ENCODE data around the gene MVB12B.

Gene MVB12B

DNA sequence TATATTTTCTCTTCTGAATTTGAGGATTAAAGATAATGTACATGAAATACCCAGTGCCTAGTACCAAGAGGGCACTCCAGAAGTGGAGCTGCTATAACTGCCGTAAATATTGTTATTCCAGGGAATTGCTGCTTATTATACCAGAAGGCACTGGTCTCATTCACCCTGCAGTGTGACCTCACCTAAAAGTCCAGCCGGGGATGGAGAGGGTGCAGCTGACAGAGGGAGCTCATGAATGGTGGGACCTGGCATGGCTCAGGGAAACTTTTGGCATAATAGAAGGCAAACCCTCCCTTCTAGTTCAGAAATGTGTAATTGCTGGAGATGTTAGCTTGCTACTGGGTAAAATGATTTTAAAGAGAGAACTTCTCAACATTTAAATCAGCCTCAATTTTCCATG lies 108.5 kb downstream of the MVB12B start:
- DNase-seq, result no peak

DNA sequence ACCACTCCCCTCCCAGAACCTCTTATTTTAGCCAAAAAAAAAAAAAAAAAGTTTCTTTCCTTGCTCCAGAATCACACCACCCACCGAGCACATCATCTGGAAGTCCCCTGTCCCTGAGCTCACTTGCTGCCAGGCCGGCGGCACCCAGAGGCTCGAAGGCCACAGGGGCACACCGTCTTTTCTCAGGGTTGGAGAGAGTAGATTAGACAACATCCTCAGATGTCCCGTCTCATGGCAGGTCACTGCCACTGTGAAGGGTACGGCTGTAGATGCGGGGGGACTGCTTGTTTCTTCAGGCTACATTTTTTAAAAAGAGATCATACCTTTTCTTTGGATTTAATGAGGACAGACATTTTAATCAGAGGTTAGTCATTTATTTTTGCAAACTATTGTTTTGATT lies 109.0 kb downstream of the MVB12B start:
- no peak for DNase-seq

DNA sequence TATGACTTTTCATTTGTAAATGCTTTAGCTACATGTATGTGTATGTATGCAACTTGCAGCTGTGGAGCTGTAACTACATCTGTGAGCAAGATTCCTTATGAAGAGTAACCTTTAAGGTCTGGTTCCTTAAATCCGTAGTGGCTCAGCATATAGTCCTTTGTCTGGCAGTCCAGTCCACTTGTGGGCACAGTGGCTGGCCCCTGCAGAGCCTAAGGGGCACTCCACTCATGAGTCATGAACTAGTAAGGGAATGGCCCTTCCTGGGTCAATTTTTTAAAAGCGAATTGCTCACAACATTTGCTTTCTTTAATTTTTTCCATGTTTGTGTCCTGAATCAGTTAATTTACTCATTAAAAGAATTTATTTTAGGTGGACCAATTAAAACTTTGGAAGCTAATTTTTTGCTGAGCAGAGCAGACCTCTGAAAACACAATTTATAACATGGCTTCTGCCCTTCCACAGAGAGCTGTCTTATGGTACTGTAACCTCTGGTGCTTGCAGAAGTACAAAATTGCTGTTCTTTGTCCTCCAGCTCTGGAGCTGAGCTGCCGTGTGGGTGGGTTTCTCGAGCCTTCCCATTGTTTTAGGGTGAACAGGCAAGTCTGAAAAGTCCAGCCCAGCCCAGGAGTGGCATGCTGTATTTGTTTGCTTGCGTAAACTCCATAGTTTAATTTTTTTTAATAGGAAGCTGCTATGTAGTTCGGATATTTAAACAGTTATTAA lies 110.1 kb downstream of the MVB12B start:
- DNase-seq, result no peak

DNA sequence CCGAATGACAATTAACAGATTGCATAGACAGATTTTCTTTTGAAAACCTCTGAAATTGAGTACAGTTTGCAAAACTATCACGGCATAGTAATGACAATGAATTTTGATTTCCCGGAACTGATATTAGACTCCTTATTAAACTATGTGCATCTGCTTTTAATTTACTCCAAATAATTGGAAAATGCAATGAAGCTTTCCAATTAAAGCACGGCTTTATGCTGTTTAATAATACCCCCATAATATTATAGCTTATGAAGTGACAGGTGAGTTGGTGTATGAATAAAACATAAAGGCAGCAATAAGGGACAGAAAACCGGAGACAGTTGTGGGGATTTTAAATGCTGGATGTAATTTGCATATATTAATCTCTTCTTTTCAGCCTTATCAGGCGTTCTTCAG lies 110.6 kb downstream of the MVB12B start:
- no peak for DNase-seq

DNA sequence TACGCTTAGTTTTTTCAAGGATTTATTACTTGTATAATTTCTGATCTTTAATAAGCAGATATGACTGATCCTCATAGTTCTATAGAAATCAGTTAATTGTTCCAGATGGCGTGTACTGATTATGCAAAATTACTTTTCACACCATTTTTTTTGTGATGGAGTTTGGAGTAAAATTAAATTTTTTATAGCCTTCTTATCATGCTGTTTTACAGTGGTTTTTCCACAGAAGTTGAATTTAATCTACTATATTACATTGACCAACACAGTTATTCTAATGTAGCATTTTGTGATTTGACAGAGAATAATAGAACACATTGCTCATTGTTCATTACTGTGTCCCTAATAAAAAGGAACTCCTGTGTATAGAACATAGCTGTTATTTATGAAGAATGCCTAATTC lies 111.1 kb downstream of the MVB12B start:
- DNase-seq, result no peak

DNA sequence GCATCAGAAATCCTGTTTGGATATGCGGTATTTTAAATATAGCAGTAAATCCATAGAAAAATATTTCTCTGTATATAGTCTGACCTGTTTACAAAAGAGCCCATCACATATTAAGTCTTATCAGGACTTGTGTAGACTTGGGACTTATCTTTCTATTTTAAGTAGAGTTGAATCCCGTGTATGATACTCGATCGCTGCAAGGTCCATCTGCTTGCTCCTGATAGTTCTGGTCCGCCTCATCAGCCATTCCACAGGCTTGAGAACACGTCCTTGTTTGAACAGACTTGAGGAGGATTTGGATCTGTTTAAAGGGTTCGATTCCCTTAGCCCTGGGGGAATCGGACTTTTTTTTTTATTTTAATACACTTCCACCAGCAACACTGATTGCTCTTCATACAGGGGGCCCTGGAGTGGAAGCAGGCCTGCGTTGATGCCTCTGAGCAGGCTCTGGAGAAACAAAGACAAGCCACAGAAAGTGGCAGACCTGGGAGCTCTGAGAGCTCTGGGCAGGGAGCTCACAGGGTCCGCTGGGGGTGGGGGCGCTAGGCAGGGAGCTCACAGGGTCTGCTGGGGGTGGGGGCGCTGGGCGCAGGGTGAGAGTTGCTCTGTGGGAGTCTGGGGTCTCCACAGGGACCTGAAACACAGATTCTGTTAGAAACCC lies 112.2 kb downstream of the MVB12B start:
- DNase-seq, result no peak

DNA sequence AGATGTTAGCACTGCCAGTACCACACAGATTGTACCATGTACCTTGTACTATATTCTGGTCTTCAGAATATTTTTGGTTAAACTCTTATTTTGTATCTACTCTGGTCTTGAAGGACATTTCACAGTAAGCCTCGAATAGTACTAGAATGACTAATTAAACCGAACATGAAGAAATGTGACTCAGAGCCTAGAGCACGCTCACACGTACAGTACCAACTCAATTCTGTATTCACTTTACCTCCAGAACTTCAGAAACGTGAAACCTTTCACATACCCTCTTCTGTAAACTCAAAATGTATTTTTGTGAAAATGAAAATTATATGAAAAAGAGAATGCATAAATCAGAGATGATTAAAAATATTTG lies 112.8 kb downstream of the MVB12B start:
- no peak for DNase-seq

DNA sequence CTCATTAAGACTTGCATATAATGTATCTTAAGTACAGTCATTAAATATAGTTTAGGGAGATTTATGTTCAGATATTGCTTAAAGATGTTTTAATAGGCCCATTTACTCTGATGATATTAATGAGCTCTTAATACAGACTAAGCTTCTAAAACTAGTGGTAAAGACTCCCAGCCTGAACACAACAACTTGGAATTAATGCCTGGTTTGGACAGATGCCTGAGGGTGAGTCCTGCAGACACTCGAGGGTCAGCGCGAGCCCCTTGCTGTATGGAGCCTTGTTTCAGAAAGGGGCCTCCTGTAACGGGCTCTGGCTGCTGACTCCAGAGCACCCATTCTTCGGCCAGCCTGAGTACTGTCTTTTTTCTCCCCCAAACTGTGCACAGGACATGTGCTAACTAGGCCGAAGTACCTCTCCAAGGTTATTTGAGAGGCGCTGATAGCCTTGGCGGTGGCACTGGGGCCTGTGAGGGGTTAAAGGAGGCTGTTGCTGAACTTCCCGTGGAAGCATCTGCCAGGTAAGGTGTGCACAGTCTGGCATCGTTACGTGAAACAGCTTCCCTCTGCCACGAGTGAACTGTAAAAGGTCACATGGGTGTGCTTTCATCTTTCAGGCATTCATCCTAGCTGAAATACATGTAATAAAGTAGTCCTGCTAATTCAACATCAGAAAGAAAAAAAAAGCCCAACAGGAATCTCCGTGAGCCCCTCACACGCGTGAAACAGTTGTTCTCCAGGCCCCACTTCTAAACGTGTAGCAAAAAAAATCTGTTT lies 113.4 kb downstream of the MVB12B start:
- DNase-seq, result no peak

DNA sequence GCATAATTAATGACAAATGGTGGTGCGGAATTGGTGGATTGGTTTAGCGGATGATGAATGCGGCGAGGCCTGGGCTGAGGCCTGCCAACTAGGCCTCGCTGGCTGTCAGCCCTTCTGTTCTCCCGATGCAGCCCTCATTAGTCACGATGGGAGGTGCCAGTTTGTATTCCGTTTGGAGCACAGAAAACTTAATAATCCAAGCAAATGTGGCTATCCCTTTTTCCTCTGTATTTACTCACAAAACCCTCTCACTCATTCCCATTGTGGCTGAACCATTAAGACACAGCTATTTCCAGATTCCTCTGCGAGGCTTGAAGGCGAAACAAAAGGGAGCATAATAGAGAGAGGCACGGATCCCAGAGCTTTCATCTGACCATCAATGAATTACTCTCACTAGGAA lies 114.3 kb downstream of the MVB12B start:
- no peak for DNase-seq

DNA sequence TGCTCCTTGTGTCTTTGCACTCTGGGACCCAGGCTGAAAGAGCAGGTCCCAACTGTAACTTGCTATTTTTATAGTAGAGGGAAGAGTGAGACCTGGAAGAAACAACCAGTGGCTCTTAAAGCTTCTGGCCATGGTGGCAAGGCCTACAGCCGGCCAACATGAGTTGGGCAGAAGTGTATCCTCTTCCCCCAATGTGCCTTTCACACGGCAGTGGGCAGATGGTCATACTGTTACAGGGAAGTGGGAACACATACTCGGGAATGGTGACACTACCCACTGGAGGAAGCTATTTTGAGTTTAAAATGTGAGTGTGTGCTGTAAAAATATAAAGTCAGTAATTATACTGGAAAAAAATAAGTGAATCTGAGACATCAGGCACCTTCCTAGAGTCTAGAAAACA lies 116.0 kb downstream of the MVB12B start:
- no peak for DNase-seq

DNA sequence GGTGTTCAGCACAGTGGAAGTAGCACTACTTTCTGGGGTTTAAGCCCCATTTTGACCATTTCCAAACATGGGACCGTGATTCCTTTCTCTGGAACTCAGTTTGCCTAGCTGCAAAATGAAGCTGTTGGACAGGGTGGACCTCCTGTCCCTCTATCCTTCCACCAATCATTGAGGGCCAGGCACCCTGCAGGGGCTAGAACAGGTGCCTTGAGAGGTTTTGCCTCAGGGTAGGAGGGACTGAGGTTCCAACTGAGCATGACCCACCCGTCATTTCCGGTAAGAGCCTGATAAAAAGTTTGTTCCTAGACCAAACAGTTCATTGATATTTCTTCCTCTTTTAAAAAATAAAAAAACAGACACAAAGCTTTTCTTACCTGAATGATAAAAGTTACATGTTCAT lies 116.5 kb downstream of the MVB12B start:
- DNase-seq, result no peak

DNA sequence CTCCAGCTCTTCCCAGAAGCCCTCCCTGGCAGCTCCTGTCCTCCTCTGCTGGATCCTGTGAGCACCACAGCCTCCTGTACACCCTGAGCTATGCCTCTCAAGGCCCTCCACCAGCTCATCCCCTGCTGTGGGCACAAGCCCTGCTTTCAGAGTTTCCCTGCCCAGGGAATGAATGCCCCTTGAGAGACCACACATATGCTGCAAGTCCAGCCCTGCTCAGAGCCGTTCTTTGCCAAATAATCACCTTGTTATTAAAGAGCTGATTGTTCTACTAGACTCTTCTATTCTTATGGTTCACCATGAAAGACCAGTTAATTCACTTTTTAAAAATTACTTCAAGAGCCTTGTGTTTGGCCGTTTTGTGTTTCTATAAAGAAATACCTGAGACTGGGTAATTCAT lies 121.5 kb downstream of the MVB12B start:
- no peak for DNase-seq

DNA sequence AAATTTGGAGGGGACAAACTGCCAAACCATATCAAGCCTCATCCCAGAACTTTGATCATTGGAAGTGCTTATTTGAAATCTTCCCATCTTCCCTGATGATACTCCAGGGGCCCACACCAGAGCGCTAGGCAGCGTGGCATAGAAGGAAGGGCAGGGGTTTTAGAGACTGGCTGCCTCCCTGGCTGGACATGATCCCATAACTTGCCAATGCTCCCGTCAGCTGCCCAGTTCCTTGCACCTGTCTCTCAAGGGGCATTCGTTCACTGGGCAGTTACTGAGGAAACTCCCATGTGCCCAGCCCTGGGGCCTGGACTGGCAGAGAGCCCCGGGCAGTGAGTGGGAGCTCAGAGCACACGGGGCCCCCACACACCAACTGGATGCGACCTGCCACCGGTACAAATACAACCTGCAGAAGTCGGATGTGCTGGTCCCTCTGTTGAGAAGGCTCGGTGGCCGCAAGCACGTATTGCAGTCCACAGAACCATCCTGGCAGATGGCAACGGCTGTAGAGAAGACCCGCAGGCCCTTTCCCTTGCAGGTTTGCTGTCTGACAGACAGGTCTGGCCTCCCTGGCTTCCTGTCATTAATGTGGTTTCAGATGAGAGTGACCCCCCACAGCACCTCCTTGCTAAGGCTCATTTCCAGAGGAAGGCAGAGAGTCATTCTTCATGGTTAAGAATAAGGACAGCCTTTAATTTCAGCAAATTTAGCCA lies 122.4 kb downstream of the MVB12B start:
- DNase-seq, result no peak

DNA sequence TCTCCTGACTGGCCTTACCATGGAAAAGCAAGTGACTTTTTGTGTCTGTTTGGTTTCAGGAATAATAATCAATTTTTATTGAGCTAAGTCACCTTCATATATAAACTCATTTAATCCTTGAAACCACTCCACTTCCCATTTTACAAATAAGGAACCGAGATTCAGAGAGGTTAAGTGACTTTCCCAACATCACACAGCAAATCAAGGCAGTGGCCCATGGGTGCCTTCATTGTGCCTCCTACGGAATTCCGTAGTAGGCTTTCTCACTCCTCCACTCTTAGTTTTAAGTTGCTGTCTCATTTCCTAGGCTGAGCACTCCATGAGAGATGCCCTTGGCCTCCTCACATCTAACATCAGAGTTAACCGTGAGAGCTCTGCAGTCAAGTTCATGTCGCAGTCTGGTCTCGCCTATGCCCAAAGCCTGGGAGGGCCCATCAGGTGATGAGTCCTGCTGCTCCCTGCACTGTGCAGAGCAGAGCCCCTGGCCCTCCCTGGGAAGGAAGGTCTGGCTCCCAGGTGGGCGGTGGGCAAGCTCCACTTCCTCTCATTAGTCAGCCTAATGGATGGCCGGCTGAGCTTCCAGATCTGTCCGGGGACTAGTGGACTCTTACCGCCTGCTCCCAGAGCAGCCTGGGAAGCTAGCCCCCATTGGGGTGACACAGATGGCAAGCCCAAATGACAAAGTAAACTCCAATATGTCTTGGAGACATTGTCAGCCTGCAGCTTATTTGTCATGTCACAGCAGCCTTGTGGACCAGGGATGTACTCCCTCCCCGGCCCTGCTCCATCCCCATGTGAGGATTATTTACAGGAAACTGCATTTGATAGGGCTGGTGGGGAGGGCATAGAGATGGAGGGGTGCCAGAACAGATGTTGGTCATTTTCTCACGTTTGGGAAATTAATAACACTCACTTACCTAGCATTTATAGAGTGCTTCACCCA lies 123.4 kb downstream of the MVB12B start:
- no peak for DNase-seq

DNA sequence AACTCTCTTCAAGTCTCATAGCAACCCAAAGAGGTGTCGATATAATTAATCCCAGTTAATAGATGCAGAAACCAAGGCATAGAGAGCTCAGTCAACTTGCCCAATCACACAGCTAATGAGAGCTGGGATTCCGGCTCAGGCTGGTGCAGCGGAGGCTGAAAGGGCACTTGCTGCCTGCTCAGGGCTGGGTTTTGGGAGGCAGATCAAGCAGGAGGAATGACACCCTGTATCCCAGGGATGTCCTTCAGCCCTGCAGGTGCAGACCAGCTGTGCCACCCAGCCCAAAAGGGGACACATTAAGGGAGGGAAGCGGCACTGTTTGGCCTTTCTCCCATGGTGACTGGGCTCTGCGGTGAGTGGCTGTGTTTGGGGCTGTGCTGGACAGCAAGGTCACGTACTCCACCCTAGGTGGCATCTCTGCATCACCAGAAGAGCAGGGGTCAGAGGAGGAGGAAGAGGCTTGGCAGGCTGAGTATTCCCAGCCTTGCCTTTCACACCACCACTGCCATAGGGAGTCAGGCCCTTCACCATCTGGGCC lies 124.1 kb downstream of the MVB12B start:
- no peak for DNase-seq

DNA sequence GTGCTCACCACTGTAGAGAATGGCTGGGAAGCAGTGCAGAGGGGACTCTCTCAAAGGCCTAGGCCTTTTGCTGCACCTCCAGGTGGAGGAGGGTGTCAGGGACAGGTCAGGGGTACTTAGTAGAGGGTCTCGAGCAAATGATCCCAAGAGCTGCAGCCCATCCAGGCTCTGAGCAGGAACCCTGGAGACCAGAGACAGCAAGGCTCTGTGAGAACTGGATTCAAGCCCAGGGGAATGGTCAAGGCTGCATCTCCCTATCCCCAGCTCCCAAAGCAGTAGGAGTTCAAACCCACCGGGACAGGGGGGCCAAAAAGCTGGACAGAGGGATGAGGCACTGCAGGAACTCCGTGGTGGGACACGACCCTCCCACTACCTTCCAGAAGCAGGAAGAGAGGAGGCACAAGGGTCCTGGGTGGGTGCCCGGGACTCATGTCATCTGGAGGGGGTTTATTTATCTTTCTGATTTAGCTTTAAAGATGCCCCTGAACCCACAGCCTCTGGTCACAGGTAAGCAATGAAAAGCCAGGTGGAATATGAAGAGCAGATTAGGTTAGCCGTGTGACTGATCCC lies 124.8 kb downstream of the MVB12B start:
- no peak for DNase-seq

DNA sequence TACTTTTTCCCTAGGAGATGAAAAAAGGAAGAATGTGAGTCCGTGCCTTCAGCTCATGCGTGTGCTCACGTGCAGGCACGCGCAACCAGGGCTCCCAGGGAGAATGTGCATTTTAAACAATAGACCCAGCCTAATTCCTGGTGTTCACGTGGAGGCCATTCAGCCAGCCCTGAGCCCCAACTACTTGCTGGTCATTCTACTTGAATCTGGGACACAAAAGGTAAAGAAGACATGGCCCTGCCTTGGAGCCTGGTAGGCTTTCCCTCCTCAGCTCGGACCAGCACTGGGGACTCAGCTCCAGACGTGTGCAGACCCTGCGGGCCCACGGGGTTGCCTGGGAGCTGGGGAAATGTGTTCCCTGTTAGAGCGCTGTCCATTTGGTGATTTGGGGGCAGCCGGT lies 125.5 kb downstream of the MVB12B start:
- DNase-seq, result no peak

DNA sequence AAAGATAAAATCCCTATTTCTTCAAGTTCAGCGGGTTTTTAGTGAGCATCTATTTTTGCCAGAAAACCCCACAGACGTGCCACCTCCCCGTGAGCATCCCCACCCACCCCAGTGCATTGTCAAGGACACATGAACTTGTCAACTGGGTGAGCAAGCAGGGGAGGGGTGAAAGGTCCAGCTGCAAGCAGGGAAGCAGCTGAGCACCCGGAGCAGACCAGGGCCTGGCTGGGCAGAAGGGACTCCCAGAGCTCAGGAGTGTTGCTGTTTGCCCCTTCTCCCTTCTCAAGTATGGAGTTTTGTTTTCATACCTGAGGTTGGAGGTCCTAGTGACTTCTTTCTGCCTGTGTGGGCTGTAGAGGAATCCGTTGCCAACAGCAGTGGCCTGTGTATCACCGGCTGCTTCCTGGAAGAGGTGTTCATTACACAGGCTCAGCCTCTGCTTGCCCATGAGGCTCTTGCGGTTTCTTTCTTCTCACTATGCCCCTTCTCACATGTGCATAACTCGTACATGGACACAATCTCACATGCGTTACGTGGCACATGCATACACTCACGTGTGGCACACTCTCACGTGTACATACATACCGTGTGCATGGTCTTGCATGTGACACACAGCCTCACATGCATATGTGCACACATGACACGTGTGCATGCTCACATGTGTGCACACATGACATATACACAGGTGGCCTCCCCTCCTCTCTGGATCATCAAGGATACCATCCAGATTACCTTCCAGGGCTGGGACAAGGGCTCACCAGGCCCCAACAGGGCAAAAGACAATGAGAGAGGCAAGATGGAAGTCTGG lies 126.7 kb downstream of the MVB12B start:
- no peak for DNase-seq

DNA sequence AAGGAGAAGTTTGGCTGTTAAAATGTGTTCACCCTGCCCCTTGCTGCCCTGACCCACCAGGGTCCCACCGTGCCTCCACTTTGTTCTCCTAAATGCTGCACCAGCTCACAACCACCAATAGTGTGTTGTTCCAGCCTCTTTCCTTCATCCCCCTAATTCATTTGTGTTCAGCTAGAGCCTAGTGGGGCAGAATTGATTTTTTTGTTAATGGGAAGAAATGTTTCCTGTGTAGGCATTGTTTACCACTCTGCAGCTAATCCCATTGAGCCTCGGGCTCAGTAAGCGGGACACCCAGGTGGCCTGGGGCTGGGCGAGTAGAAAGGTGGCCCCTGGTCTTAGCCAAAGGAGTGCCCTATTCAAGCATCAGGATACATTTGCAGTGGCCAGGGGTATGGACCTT lies 127.6 kb downstream of the MVB12B start:
- no peak for DNase-seq

DNA sequence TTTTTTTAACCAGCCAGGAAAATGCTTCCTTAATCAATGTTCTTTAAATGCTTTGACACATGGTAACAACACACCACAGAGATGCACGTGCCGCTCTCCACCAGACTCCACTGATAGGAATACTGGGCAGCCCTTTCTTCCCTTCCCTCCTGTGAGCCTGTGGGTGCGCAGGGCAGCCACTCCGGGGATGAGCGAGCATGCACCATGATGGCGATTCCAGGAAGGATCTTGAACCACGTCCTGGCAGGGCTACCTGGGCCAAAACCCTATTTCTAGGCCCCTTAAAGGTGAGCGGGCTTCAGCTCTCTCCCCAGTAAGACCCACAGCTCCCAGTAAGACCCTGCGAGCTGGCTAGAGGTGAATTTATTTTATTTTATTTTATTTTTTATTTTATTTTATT lies 128.2 kb downstream of the MVB12B start:
- no peak for DNase-seq
